Cardiac muscle cell (in vitro differentiated cells and primary cell): ENCODE data around the gene SPATS2L. TPM values are rescaled to one million over a fixed set of nuclear protein-coding genes. Genes with fewer than 3 reads are reported as not detected.
A peak's percentile ranks its signal among the peaks of the same experiment; 100 is the strongest.

Experiments
- DNase-seq, 2 donors: peaks; one replicate each; pipeline versions ENCODE4 v3.0.0 to v3.0.0-alpha.2; 2010 to 2017; ENCODE audit warnings: low read depth in 1 of 2, low spot score in 1 of 2
- H3K27ac ChIP-seq: fragments of 200-600 bp; sonication (generic); 2 replicates; pipeline ENCODE4 v1.5.1; 2016
- H3K27me3 ChIP-seq: fragments of 200-600 bp; sonication (generic); 2 replicates; pipeline ENCODE4 v1.6.0; 2016; ENCODE audit warnings: control low read depth
- H3K36me3 ChIP-seq: fragments of 200-600 bp; sonication (generic); 2 replicates; pipeline ENCODE4 v1.5.1; 2016; ENCODE audit warnings: control low read depth
- H3K4me1 ChIP-seq: fragments of 200-600 bp; sonication (generic); 2 replicates; pipeline ENCODE4 v1.8.1; 2017; ENCODE audit warnings: low read depth, mild to moderate bottlenecking, mixed run types
- H3K4me3 ChIP-seq: fragments of 200-600 bp; sonication (generic); 2 replicates; pipeline ENCODE4 v1.5.1; 2016; ENCODE audit warnings: mild to moderate bottlenecking
- H3K9me3 ChIP-seq: fragments of 200-600 bp; sonication (generic); 2 replicates; pipeline ENCODE4 v1.5.1; 2017; ENCODE audit warnings: low read depth, mild to moderate bottlenecking, control low read depth
- CTCF ChIP-seq: IDR thresholded peaks from 2 replicates; pipeline ENCODE4 v1.5.1; 2012; ENCODE audit warnings: low read depth, mild to moderate bottlenecking, low read length
- polyA plus RNA-seq: library from polyadenylated mRNA; unstranded; fragments of >200 nt; fragmentation: Nextera tagmentation; extraction: Ambion mirVana; gene quantifications from 2 replicates; pipeline ENCODE4 v1.2.1, GENCODE V29; 2016
- total RNA-seq: library from RNA; depleted of rRNA; stranded (reverse); fragments of >200 nt; gene quantifications from 2 replicates; pipeline ENCODE4 v1.2.3, GENCODE V29; 2016

SPATS2L gene
- total and polyA plus RNA-seq, 2 experiments from 2014 or later: 20.0 to 37.4 TPM

GRCh38 chr2:200308546-200309295 is 2.2 kb downstream of the SPATS2L start:
- peak; percentile 31 for TF ChIP-seq CTCF
- DNase-seq: peak; percentile 21 to 53
- H3K27me3 ChIP-seq: no peaks in the 10 kb centered on the region
- H3K4me3 ChIP-seq: no peak overlapping the region
- peaks cover 6% of the 10 kb centered on the region for H3K4me1 ChIP-seq
- H3K9me3 ChIP-seq: no peaks in the 10 kb centered on the region
- no peaks in the 10 kb centered on the region for H3K36me3 ChIP-seq
- no peak overlapping the region for H3K27ac ChIP-seq

GRCh38 chr2:200309296-200310049 is 3.0 kb downstream of the SPATS2L start:
- H3K9me3 ChIP-seq: no peaks in the 10 kb centered on the region
- peaks cover 6% of the 10 kb centered on the region for H3K4me1 ChIP-seq
- H3K36me3 ChIP-seq: no peaks in the 10 kb centered on the region
- H3K27ac ChIP-seq: no peak overlapping the region
- no peak overlapping the region for H3K4me3 ChIP-seq
- no peak for DNase-seq
- no peak for TF ChIP-seq CTCF
- H3K27me3 ChIP-seq: no peaks in the 10 kb centered on the region

GRCh38 chr2:200310545-200310971 is 4.1 kb downstream of the SPATS2L start:
- Histone ChIP-seq H3K36me3 (no peaks in the 10 kb centered on the region), H3K4me1 (peaks cover 6% of the 10 kb centered on the region), H3K4me3 (no peak overlapping the region), H3K9me3 (no peaks in the 10 kb centered on the region), H3K27ac (no peak overlapping the region), H3K27me3 (no peaks in the 10 kb centered on the region)
- peak in 1 of 2 donors; percentile 42 for DNase-seq
- TF ChIP-seq CTCF: no peak

GRCh38 chr2:200311139-200311538 is 4.6 kb downstream of the SPATS2L start:
- Histone ChIP-seq H3K27ac (no peak overlapping the region), H3K9me3 (no peaks in the 10 kb centered on the region), H3K36me3 (no peaks in the 10 kb centered on the region), H3K4me3 (no peak overlapping the region), H3K4me1 (peaks cover 6% of the 10 kb centered on the region), H3K27me3 (no peaks in the 10 kb centered on the region)
- DNase-seq: no peak
- TF ChIP-seq CTCF: no peak

GRCh38 chr2:200314976-200315567 is 8.6 kb downstream of the SPATS2L start:
- Histone ChIP-seq H3K9me3 (no peaks in the 10 kb centered on the region), H3K27me3 (no peaks in the 10 kb centered on the region), H3K27ac (no peak overlapping the region), H3K4me1 (peaks cover 3% of the 10 kb centered on the region), H3K4me3 (no peak overlapping the region), H3K36me3 (no peaks in the 10 kb centered on the region)
- no peak for TF ChIP-seq CTCF
- DNase-seq: no peak
